ENCODE results near the gene CDHR2. TPM values are rescaled to one million over a fixed set of nuclear protein-coding genes. Genes with fewer than 3 reads are reported as not detected.

CDHR2 gene
- polyA plus RNA-seq, 12 donors = 0.18 to 14.2 (median 0.53) TPM; not detected in 2

- no peak for DNase-seq
These were observed 65.8 kb downstream of the CDHR2 start for GRCh38 chr5:176614805-176615478.

DNA sequence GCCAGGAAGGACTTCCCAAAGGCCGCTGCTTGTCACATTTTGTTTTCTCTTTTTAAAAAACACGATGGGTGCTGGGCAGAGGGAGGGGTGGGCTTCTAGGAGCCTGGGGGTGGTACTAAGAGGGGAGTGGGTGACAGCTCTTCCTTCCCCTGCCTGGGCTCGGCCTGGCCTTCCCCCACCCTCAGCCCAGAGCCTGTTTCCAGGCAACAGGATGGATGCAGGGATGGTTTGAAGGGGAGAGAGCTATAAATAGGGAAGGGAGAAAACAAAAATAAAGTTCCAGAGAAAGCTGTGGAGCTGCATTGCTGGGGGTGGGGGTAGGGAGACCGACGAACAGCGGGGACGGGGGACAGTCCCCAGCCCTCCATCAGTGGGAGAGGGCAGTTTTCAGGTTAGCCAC, 67.4 kb downstream of the CDHR2 start:
- DNase-seq = no peak

- DNase-seq = no peak
These were observed 69.6 kb downstream of the CDHR2 start for GRCh38 chr5:176618783-176619182.

DNA sequence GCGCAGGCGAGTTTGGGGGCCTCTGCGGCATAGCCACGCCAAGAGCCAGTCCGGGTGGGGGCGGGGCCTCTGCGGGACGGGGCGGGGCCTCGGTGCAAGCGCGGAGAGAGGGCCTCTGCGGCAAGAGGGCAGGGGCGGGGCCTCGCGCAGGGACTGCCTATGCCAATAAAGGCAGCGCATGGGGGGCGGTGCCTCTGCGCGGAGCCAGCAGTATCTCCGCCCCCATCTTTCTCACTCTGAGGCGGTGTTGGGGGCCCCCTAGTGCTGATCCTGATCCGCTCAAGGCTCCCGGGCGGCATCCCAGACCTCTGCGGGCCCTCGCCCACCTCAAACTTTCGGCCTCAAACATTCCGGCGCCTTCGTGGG, 70.0 kb downstream of the CDHR2 start:
- DNase-seq = peak; percentile 39

DNA sequence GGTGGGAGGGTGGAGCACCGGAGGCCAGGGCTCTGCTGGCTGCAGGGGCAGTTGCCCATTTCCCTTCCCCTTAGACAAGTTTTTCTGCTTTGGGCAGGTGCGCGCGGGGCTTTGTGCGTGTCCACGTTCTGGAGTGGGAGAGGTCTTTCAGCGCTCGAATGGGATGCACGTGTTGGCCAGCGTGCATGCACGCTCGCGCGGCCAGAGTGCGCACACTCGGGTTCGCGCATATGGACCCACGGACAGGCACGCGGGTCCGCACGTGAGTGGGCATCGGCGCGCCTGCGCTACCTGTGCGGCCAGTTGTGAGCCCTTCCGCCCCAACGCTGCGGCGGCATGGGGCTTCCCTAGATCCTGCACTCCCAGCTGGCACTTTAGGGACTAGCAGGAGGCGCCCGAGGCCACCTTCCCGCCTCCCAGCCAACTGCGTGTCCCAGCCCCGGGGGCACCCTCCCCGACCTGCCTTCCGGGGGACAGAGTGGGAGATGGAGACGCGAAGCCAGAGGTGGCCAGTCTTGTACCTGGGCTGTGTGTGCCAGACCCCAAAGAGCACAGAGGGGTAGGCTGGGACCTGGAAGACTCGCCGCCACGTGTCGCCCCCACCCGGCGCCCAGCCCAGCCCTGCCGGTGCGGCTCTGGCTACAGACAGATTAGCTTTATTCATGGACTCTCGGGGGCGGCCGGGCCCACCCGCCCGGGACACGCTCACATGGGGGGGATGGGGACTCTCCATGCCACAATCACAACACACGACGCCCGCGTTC, 70.6 kb downstream of the CDHR2 start:
- no peak for DNase-seq

GRCh38 chr5:176620333-176620981, 71.3 kb downstream of the CDHR2 start:
- no peak for DNase-seq

DNA sequence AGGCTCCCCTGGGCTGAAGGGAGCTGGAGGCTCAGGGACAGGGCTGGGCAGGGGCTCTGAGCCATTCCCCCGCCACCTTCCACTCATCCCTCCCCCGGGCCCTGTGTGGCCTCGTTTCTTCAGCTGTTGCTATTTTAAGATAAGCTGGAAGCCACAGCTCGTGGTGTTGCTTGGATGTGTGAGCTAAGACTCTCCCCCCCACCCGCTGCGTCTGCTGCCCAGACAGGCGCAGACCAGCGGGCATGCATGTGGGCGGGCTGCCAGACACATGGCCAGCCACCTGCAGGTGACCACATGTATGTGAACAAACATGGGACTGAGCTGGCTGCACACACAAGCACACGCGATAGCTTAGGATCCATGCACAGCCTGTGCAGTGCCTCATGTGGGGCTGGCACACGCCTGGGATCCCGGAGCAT, 72.5 kb downstream of the CDHR2 start:
- DNase-seq = no peak

DNA sequence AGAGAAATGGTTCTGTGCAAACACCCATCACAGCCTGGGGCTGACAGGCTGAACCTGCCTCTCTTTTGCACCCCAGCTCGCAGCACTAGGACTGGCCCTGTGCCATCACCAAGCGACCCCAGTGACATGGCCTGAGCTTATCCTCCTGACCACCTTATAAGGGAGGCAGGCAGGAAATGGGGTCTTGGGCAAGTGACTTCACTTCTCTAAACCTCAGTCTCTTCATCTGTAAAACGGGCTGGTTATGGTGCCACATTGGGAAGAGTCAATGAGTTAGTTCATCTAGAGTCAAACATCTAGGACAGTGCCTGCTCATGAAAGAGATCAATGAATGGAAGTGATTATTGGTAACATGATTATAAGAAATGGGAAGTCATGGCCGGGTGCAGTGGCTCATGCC, 75.0 kb downstream of the CDHR2 start:
- DNase-seq = no peak

- DNase-seq = no peak
These were observed 75.8 kb downstream of the CDHR2 start for GRCh38 chr5:176624938-176625337.

- no peak for DNase-seq
These were observed 76.4 kb downstream of the CDHR2 start for GRCh38 chr5:176625512-176625911.

DNA sequence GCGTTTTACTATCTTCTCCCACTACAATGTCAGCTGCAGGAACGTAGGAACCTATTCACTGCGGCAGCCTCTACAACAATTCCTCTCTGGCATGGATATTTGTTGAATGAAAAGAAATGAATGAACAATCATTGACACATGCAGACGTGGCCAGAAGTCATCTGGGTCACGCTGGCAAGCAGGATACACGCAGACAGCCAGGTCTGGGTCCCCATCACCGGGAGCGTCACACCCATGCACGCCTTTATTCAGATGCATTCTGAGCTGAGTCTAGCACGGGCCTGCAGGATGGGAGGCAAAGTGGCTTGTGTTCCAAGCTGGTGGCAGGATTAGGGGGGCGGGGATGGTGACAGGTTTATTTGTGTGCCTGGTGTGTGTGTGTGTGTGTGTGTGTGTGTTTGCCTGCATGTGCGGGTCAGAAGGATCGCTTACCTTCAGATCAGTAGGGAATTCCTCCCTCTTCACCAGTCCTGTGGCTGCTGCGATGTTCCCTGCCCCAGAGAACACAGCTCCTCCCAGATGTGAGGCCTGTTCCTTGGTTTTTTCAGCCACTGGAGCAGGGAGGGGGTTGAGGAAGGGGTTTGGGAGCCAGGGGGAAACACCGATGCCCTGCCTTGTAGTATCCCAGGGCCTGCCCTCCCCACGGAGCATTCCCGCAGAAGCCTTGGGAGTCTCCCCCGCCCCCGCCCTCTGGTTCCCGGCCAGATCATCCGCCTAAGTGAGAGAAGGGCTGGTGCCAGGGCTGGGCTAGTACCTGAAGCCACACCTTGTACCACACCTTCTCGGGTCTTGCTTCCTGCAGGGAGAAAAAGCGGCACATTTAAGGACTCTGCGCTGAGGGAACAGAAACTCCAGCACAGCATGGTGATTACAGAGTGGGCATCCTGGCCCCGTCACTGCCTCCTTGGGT, 77.1 kb downstream of the CDHR2 start:
- no peak for DNase-seq

DNA sequence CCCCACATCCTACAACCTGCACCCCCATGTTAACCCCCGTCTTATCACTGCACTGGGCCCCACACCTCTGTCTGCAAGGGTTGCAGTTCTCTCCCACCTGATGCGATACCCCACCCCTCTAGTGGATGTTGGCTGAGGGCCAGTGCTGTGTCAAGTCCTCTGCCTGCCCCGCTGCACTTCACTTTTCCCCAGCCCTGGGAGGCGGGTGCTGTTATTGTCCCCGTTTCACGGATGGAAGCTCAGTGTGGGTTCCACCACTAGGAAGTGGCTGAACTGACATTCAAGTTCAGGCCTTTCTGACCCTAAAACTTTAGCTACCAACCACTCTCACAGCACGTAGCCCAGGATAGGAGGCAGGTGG, 77.7 kb downstream of the CDHR2 start:
- DNase-seq = no peak

GRCh38 chr5:176627582-176627981, 78.4 kb downstream of the CDHR2 start:
- DNase-seq = no peak

GRCh38 chr5:176628406-176629228, 79.5 kb downstream of the CDHR2 start:
- no peak for DNase-seq

DNA sequence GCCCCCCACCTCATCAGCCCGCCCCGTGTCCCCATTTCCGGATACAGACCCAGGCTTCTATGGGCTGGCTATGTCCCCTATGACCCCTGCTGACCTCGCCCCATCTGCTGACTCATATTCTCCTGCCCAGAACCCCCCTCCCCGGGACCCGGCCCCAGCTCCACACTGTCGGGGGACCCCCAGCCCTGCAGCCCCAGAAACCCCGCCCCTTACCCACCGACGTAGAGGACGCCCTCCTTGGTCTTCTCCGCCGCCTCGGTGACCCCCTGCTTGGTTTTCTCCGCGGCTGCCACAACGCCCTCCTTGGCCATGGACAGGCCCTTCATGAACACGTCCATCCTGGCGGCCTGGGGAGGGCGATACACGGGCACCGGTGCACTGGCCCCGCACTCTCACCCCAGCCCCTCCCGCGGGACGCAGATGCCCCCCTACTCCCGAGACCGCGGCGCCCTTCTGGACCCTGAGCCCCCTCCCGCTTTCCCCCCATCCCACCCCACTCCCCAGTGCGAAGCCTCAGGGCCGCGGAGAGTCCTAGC, 80.2 kb downstream of the CDHR2 start:
- no peak for DNase-seq

DNA sequence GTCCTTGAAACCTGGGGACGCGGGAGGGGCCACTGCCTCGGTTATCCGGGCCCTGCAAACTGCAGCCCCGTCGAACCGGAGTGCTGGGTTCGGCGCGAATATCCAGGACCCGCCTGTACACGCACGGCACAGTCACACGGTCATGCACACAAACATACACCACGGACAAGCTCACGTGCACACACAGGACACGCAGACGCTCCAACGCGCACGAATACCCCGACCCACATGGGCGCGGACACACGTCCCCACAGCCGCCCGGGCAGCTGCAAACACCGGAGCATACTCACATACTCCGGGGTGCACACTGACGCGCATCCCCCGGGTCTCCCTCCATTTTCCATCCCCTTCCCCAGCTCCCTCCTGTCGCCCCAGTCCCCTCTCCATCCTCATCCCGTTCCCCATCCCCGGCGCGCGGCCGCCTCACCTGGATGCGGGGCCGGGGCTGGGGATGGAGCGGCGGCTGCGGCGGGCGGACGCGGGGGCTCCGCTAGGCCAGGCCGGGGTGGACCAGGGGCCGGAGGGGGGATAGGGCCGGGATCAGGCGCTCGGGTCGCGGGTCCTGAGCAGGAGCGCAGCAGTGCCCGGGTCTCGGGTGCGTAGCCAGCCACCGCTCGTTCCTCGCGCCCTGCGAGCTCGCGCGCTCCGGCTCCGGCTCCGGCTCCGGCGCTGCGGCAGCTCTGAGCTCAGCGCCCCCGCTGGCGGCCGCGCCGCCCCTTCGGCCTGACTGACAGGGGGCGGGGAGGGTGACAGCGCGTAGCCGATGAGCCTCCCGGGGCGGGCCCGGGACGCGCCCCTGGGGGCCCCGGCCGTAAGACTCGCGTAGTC, 80.9 kb downstream of the CDHR2 start, which contains the start of the genes EIF4E1B and SNCB:
TSS of gene EIF4E1B (plus strand) at position 823 of the 828 bp plus-strand sequence. CDS start 12,113 bp downstream, outside the sequence.
TSS of gene SNCB (minus strand) at position 682 of the 828 bp plus-strand sequence. CDS start 880 bp downstream, outside the sequence.
- no peak for DNase-seq

GRCh38 chr5:176630681-176631222, 81.6 kb downstream of the CDHR2 start:
- DNase-seq = no peak

GRCh38 chr5:176631383-176632200, 82.5 kb downstream of the CDHR2 start:
- no peak for DNase-seq

Data from muscle of arm (tissue), 12 donors.